Kidney (tissue), 14 donors: Measurements from ENCODE around the gene YAF2. TPM values are rescaled to one million over a fixed set of nuclear protein-coding genes. Genes with fewer than 3 reads are reported as not detected.
A peak's percentile ranks its signal among the peaks of the same experiment; 100 is the strongest.

Experiments used
- DNase-seq, 5 donors: peaks; one replicate each; pipeline ENCODE4 v3.0.0-alpha.2; 2013 to 2020
- FAIRE-seq: peaks from 2 replicates; lab custom pipeline; 2012; peaks lifted over from hg19 to GRCh38; lab: Jason Lieb, UNC
- H3K27ac ChIP-seq, 2 donors: one replicate each; pipeline ENCODE4 v1.7.0; 2013; ENCODE audit warnings: low read depth in 2 of 2, low read length in 2 of 2, inconsistent platforms in 1 of 2
- H3K27me3 ChIP-seq: one replicate; pipeline ENCODE4 v1.7.1; 2013; ENCODE audit warnings: low read length, inconsistent platforms; ENCODE audit not compliant: control insufficient read depth, insufficient read depth
- H3K36me3 ChIP-seq, 3 donors: one replicate each; pipeline versions ENCODE4 v1.7.0 to v1.7.1; 2013; ENCODE audit warnings: low read length in 3 of 3, control low read depth in 1 of 3, inconsistent platforms in 1 of 3; ENCODE audit not compliant: insufficient read depth in 3 of 3, control insufficient read depth in 2 of 3
- H3K4me1 ChIP-seq, 3 donors: one replicate each; pipeline versions ENCODE4 v1.7.0 to v1.7.1; 2013; ENCODE audit warnings: low read length in 3 of 3, inconsistent platforms in 1 of 3, low read depth in 1 of 3; ENCODE audit not compliant: control insufficient read depth in 2 of 3, insufficient read depth in 2 of 3
- H3K4me3 ChIP-seq, 3 donors: one replicate each; pipeline versions ENCODE4 v1.7.0 to v1.8.1; 2013; ENCODE audit warnings: low read length in 3 of 3, control low read depth in 1 of 3, inconsistent platforms in 1 of 3
- H3K9ac ChIP-seq, 3 donors: one replicate each; pipeline versions ENCODE4 v1.7.0 to v1.7.1; 2013; ENCODE audit warnings: low read length in 3 of 3, control low read depth in 1 of 3, inconsistent platforms in 1 of 3
- H3K9me3 ChIP-seq, 3 donors: one replicate each; pipeline versions ENCODE4 v1.7.0 to v1.7.1; 2013; ENCODE audit warnings: low read length in 3 of 3, control low read depth in 1 of 3, inconsistent platforms in 1 of 3; ENCODE audit not compliant: control insufficient read depth in 2 of 3, insufficient read depth in 1 of 3
- CTCF ChIP-seq: IDR thresholded peaks from 3 replicates; pipeline ENCODE4 v1.5.1; 2012; ENCODE audit warnings: mild to moderate bottlenecking, moderate library complexity, borderline replicate concordance; ENCODE audit not compliant: insufficient read depth; ENCODE audit errors: extremely low read depth
- intact Hi-C: fragments of 100-400 bp; cut with DNase I; formaldehyde crosslinking; loops from one replicate; pipeline ENCODE4 v1.11.1; 2022
- polyA plus RNA-seq: library from polyadenylated mRNA; stranded (reverse); fragments of 350-450 nt; fragmentation: Illumina TruSeq; extraction: RNeasy Lipid Tissue Mini Kit (QIAGEN cat#74804); gene quantifications from one replicate; pipeline ENCODE4 v1.2.3, GENCODE V29; 2014; ENCODE audit warnings: low read depth, low replicate concordance; ENCODE audit not compliant: insufficient read depth
- total RNA-seq: library from RNA; stranded (reverse); fragmentation: NEBNext Ultra II Directional; extraction: Animal tissue kit (Norgen Biotek cat#: 25700); gene quantifications from one replicate; pipeline ENCODE4 v1.2.1, GENCODE V29; 2021
- donor health status: control.
- donor health status: control.
- donor health status: control.
- donor health status: control.
- donor health status: control.
- donor health status: DM: yes; HTN: yes; CAD: no.
- donor health status: Normal renal cell carcinoma (clear cell type).

The YAF2 gene
- total and polyA plus RNA-seq, 2 donors from 2014 or later: 15.0 to 32.0 TPM

GRCh38 chr12:42141981-42142606 is 96.0 kb downstream of the YAF2 start:
- H3K4me3 ChIP-seq: no peak overlapping the region
- intact Hi-C loops: no loop called here
- FAIRE-seq: no peak
- H3K27me3 ChIP-seq: no peaks in the 10 kb centered on the region
- DNase-seq: no peak
- peaks cover 2 to 10% (median 5%) of the 10 kb centered on the region in 3 donors for H3K4me1 ChIP-seq
- H3K9me3 ChIP-seq: no peaks in the 10 kb centered on the region
- H3K9ac ChIP-seq: no peak overlapping the region
- no peak overlapping the region for H3K27ac ChIP-seq
- no peak for TF ChIP-seq CTCF
- no peaks in the 10 kb centered on the region for H3K36me3 ChIP-seq

- TF ChIP-seq CTCF: no peak
- no peaks in the 10 kb centered on the region for H3K36me3 ChIP-seq
- H3K9ac ChIP-seq: no peak overlapping the region
- peak in 3 of 5 donors; percentile 17 to 54 (median 29) for DNase-seq
- no peak overlapping the region for H3K27ac ChIP-seq
- no peaks in the 10 kb centered on the region for H3K9me3 ChIP-seq
- no peak overlapping the region for H3K4me3 ChIP-seq
- FAIRE-seq: no peak
- intact Hi-C loops: no loop called here
- no peaks in the 10 kb centered on the region for H3K27me3 ChIP-seq
- peaks cover 2 to 10% (median 5%) of the 10 kb centered on the region in 3 donors for H3K4me1 ChIP-seq
These were observed 97.1 kb downstream of the YAF2 start for GRCh38 chr12:42140901-42141300.

- H3K27ac ChIP-seq: no peak overlapping the region
- no peak for FAIRE-seq
- DNase-seq: no peak
- no peaks in the 10 kb centered on the region for H3K36me3 ChIP-seq
- peaks cover 0 to 7% (median 0%) of the 10 kb centered on the region in 3 donors for H3K4me1 ChIP-seq
- no peaks in the 10 kb centered on the region for H3K27me3 ChIP-seq
- TF ChIP-seq CTCF: no peak
- H3K4me3 ChIP-seq: no peak overlapping the region
- no peaks in the 10 kb centered on the region for H3K9me3 ChIP-seq
- no peak overlapping the region for H3K9ac ChIP-seq
- intact Hi-C loops: no loop called here
These were observed 102.7 kb downstream of the YAF2 start for GRCh38 chr12:42135259-42135814.
